HEK293 (cell line): ENCODE data around the gene GEN1.

Source experiments
- CTCF ChIP-seq: fragments of 450-650 bp; formaldehyde crosslinking; IDR thresholded peaks from 2 replicates; pipeline ENCODE4 v1.5.1; 2016; ENCODE audit warnings: missing biosample characterization, missing genetic modification characterization
- GLI2 ChIP-seq: fragments of 450-650 bp; formaldehyde crosslinking; IDR thresholded peaks from 2 replicates; pipeline ENCODE4; 2017; ENCODE audit warnings: missing biosample characterization, missing genetic modification characterization, low read depth, borderline replicate concordance
- PATZ1 ChIP-seq: fragments of 450-650 bp; formaldehyde crosslinking; IDR thresholded peaks from 2 replicates; pipeline ENCODE4 v1.5.1; 2016; ENCODE audit warnings: missing biosample characterization, missing genetic modification characterization
- YY1 ChIP-seq: fragments of 450-650 bp; formaldehyde crosslinking; IDR thresholded peaks from 2 replicates; pipeline ENCODE4 v1.5.1; 2018; ENCODE audit warnings: missing biosample characterization, missing genetic modification characterization
- ZFP3 ChIP-seq: fragments of 450-650 bp; formaldehyde crosslinking; IDR thresholded peaks from 2 replicates; pipeline ENCODE4 v1.5.1; 2016; ENCODE audit warnings: low read depth, missing biosample characterization, missing genetic modification characterization
- ZNF132 ChIP-seq: fragments of 450-650 bp; formaldehyde crosslinking; IDR thresholded peaks from 2 replicates; pipeline ENCODE4 v1.5.1; 2017; ENCODE audit warnings: missing biosample characterization, missing genetic modification characterization, borderline replicate concordance
- ZNF274 ChIP-seq, 2 experiments: fragments of 200-500 bp in 1 of 2; fragments of 450-650 bp in 1 of 2; sonication (Bioruptor generic) in 1 of 2; formaldehyde crosslinking in 1 of 2; IDR thresholded peaks; 2 replicates each; pipeline versions ENCODE4 v1.5.1 to v1.6.1; 2014 to 2016; ENCODE audit warnings: borderline replicate concordance in 1 of 2, inconsistent platforms in 1 of 2, low read length in 1 of 2, missing biosample characterization in 1 of 2, missing genetic modification characterization in 1 of 2
- ZNF354C ChIP-seq: fragments of 450-650 bp; formaldehyde crosslinking; IDR thresholded peaks from 2 replicates; pipeline ENCODE4 v1.5.1; 2016; ENCODE audit warnings: missing biosample characterization, missing genetic modification characterization, low read depth, borderline replicate concordance
- ZNF366 ChIP-seq: fragments of 450-650 bp; formaldehyde crosslinking; conservative IDR thresholded peaks from 2 replicates; pipeline ENCODE4 v1.5.1; 2016; ENCODE audit warnings: missing biosample characterization, missing genetic modification characterization
- ZNF521 ChIP-seq: fragments of 450-650 bp; formaldehyde crosslinking; IDR thresholded peaks from 2 replicates; pipeline ENCODE4 v1.5.1; 2017; ENCODE audit warnings: missing biosample characterization, mild to moderate bottlenecking, missing genetic modification characterization
- ZNF596 ChIP-seq: fragments of 450-650 bp; IDR thresholded peaks from 2 replicates; pipeline ENCODE4 v1.5.0; 2018; ENCODE audit warnings: missing biosample characterization, mild to moderate bottlenecking, missing genetic modification characterization, moderate library complexity
- TF ChIP-seq, protein P1 (sequence below): sonication (generic); formaldehyde crosslinking; IDR thresholded peaks from 2 replicates; pipeline ENCODE4 v1.8.1; 2022; ENCODE audit warnings: mild to moderate bottlenecking, moderate library complexity, missing genetic modification reagents

- TF ChIP-seq CTCF (tag by site-specific recombination) (no peak), ZNF274 (IDR thresholded peaks at IDR 0.05; ENCODE audit: low read length) (no peak), ZNF274 (tag by site-specific recombination; IDR thresholded peaks at IDR 0.05; ENCODE audit: borderline replicate concordance) (no peak), GLI2 (no peak), ZNF366 (no peak), ZNF596 (no peak), ZNF354C (tag by site-specific recombination) (no peak), YY1 (no peak), ZFP3 (tag by site-specific recombination) (no peak), ZNF521 (no peak), PATZ1 (tag by site-specific recombination) (no peak), ZNF132 (tag by site-specific recombination) (no peak)
- TF ChIP-seq, protein P1, sequence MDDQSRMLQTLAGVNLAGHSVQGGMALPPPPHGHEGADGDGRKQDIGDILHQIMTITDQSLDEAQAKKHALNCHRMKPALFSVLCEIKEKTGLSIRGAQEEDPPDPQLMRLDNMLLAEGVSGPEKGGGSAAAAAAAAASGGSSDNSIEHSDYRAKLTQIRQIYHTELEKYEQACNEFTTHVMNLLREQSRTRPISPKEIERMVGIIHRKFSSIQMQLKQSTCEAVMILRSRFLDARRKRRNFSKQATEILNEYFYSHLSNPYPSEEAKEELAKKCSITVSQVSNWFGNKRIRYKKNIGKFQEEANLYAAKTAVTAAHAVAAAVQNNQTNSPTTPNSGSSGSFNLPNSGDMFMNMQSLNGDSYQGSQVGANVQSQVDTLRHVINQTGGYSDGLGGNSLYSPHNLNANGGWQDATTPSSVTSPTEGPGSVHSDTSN (CRISPR knock-in tag), result no peak
Measured at GRCh38 chr2:17729880-17730279, 24.1 kb upstream of the GEN1 start.
